ENCODE results near the gene COPB2.

- no peak for TF ChIP-seq CTCF (IDR thresholded peaks at IDR 0.05 in 8 of 11, conservative IDR thresholded peaks at IDR 0.05 in 3 of 11)
- TF ChIP-seq POLR2A (IDR thresholded peaks at IDR 0.05): no peak
- no peak for TF ChIP-seq POLR2AphosphoS5 (IDR thresholded peaks at IDR 0.05)
Measured at GRCh38 chr3:139358841-139359562, 30.4 kb downstream of the COPB2 start.
